ENCODE data around the gene KRTAP3-1.

Gene KRTAP3-1

GRCh38 chr17:40974366-40974765, 34.6 kb downstream of the KRTAP3-1 start:
- DNase-seq: no peak

- no peak for DNase-seq
Measured at GRCh38 chr17:40967582-40967981, 41.3 kb downstream of the KRTAP3-1 start.

- DNase-seq: no peak
Measured at GRCh38 chr17:40966848-40967247, 42.1 kb downstream of the KRTAP3-1 start, which contains the start of gene KRT39. KRT39 (minus strand) TSS chr17:40966948; CDS start chr17:40966856, 92 bp downstream.

GRCh38 chr17:40963838-40964237, 45.1 kb downstream of the KRTAP3-1 start:
- DNase-seq: no peak

- DNase-seq: no peak
Measured at GRCh38 chr17:40962059-40962561, 46.8 kb downstream of the KRTAP3-1 start.

GRCh38 chr17:40961591-40961990, 47.3 kb downstream of the KRTAP3-1 start:
- DNase-seq: no peak

- no peak for DNase-seq
Measured at GRCh38 chr17:40960144-40960543, 48.8 kb downstream of the KRTAP3-1 start.

Data from left hindlimb (tissue), 1 donor.